A172 (cell line): ENCODE measurements around the gene SLIT3. TPM values are rescaled to one million over a fixed set of nuclear protein-coding genes. Genes with fewer than 3 reads are reported as not detected.
"Not testable (repeated sequence)": the region's sequence is repeated elsewhere in the genome, so short reads cannot be mapped to it uniquely, and the experiment has no call there.

Experiments used
- DNase-seq: peaks from one replicate; pipeline ENCODE4 v3.0.0-alpha.2; 2015; ENCODE audit warnings: low spot score
- total RNA-seq: library from RNA; depleted of rRNA; stranded (reverse); fragments of >200 nt; shearing (Covaris generic); gene quantifications from 2 replicates; pipeline ENCODE4 v1.2.3, GENCODE V29; 2014

SLIT3 gene
- total RNA-seq, 1 experiment from 2014 or later = 0.12 TPM

- DNase-seq = peak; percentile 80
Observed at GRCh38 chr5:169142264-169142970, 158.5 kb downstream of the SLIT3 start.

- DNase-seq = not testable (repeated sequence)
Observed at GRCh38 chr5:169140215-169140614, 160.7 kb downstream of the SLIT3 start.

DNA sequence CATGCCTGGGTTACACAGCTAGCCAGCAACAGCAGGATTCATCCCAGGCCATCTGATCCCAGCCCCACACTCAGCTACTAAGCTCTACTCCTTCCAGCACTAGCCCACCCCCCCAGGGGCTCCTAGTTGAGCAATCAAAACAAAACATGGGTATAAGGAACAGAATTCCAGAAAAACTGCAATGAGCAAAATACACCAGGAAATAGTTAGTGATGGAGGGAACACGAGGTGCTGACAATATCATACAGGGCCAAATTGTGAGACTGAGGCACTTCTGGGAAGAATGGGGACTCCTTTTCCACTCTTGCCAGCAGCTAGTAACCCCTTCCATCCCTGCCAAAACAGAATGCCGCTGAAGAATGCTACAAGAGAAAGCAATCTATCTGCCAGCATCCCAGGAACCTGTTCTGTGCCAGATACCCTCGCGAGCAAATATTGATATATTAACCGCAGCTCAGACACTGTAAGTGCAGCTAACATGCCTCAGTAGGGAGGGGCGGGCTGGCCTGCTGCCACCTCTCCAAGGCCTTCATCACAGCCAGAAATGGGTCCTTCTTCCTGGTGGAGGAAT, 161.4 kb downstream of the SLIT3 start:
- DNase-seq = no peak

DNA sequence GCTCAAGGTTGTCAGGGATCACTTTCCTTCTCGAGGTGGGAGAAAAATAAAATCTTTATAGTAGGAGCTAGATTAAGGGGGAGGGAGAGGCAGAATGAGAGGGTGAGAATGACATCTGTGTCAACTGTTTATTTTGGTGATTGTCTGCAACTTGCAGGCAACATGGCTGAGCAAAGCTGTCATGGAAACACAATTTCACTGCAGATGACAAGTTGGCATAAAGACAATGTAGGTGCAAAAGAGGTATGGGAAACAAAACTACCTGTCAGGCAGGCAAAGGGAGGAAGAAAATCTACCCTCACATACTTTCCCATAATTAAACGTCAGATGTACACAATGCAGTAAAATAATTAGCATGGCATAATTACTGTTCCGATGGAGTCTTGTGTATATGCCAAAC, 167.4 kb downstream of the SLIT3 start:
- no peak for DNase-seq

- no peak for DNase-seq
Observed at GRCh38 chr5:169132302-169132660, 168.7 kb downstream of the SLIT3 start.

- DNase-seq = no peak
Observed at GRCh38 chr5:169131616-169132301, 169.2 kb downstream of the SLIT3 start.

GRCh38 chr5:169128679-169129078, 172.3 kb downstream of the SLIT3 start:
- DNase-seq = no peak

- DNase-seq = no peak
Observed at GRCh38 chr5:169127431-169127830, 173.5 kb downstream of the SLIT3 start.

- peak; percentile 29 for DNase-seq
Observed at GRCh38 chr5:169126481-169127021, 174.4 kb downstream of the SLIT3 start.

GRCh38 chr5:169125571-169125970, 175.4 kb downstream of the SLIT3 start:
- DNase-seq = no peak

DNA sequence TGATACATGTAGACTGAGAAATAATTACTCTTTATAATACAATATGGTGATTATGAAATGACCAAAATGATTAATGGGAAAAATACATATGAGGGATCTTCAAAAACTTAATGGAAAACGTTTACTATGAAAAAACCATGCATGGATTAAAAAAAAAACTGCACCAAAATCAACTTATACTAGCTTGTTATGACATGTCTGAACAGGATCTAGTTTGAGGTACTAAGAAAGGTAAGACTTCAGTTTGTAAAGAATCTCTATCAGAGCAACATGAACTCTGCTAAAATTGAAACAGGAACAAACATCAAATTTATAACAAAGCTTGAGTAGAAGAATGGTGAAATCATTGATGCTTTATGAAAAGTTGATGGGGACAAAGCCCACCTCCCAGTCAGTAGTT, 178.0 kb downstream of the SLIT3 start:
- no peak for DNase-seq

- DNase-seq = no peak
Observed at GRCh38 chr5:169121630-169122420, 179.1 kb downstream of the SLIT3 start.

DNA sequence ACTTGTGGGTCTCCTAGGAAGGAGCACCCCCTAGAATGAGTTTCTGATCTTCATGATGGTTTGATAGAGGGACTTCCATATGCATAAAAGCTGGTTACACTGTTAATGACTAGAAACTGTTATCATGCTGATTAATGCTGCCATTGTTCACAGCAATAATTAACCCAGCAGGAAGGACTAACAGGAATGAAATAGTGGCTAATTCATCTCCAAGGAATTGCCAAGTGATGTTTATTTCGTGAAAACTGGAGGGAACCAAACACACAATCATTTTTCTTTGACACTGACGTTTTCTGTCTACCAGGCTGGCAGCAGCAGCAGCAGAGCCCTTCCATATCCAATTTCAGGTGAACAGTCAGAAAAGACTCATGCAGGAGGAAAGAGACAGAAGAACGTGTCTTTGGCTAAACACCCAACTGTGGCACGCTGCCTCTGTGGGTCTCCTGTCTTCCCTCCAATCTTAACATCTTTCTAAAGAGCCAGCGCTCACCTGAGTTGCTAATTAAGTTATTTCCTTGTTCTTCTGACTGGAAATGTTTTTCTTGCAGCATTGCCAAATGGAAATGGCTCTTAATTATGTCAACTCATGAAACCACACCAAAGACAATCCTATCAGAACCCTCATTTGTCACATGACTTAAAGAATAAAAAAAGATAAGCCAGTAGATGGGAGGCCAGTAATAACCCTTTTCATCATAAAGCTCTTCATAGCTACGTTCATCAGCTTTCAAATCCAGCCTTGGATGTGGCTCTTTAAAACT, 181.5 kb downstream of the SLIT3 start:
- DNase-seq = no peak

DNA sequence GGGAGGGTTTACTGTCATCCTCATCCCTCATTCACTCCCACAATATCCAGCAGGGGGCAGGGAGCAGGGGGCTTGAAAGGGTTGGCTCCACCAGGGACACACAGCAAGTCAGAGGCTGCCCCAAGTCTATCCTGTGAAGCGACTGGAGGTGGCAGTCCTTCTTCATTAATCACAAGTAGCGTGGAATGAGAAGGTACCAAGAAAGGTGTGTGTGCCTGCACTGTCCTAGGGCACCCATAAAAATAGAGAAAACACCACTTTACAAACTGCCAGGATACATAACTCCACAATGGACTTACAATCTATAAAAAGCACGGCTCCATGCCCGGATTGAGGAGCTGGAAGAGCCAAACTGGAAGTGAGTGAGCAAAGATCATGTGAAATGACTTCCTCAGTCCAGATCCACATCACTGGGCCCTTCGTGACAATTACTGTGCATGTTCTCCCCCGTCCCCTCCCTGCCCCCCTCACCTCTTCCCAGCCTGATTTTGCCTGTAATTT, 183.9 kb downstream of the SLIT3 start:
- DNase-seq = no peak

DNA sequence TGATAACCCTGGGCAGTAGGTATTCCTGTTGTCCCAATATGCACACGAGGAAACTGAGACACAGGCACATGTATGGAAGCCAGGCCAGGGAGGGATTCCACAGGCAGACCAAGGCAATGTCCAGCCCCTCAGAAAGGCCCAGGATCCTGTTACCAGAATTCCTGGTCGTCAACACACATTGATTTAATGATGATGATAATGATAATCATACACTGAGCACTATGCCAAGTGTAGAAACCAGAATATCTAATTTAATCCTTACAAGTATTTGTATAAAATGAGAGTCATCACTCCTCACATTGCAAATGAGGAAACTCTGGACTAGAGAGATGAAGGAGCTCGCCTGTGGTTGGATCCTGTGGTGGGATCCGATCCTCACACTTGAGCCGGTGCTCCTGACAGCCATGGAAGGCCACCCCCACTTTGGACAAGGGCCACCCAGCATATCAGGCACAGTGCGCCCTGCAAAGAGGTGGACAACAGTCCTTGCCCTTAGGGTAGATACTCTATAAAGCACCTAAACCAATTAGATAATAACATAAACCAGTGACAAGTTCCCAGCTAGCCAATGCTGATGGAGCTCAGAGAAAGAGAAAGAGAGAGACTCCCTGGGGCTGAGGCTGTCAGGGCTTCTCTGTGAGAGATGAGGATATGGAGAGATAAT, 185.3 kb downstream of the SLIT3 start:
- DNase-seq = no peak

GRCh38 chr5:169114466-169115065, 186.4 kb downstream of the SLIT3 start:
- no peak for DNase-seq

GRCh38 chr5:169112016-169112415, 188.9 kb downstream of the SLIT3 start:
- DNase-seq = no peak

DNA sequence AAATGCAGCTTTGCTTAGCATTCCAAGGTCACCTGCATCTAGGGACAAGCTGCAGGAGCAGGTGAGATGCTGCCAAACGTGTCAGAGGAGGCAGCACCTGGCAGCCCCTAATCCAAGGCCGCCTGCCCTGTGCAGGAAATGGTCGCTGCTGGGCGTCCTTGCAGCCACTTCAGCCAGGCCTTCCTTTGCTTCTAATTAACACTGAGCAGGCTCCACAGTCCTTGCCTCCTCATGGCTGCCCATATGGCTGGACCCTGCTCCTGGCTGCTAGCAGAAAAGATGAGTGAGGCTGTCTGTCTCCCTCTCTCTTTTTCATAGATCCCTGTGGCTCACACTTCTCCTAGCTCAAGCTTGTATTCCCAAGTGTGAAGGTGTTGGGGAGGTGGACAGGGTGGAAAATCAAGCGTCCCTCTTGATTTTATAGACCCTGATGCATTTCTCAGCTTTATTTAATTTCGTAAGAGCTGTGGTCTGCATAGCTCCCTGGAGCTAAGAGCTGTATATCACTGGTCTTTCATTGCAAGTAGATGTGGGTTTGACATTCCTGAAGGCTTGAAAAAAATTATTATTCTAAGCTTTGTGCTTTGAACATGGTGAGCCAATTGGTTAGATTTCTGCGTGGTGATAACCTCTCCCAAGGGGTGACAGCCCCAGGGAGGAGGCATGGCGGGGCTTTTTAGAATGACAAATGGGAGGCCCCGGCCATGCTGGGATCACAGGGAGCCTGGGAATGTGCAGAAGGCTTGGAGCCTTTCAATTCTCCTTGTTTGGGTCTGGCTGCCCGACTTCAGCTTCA, 193.8 kb downstream of the SLIT3 start:
- peak; percentile 39 for DNase-seq

GRCh38 chr5:169105582-169105981, 195.4 kb downstream of the SLIT3 start:
- DNase-seq = not testable (repeated sequence)
